KMS-11 (cell line): ENCODE results near the gene ARHGEF39.

Experiments used
- H2AFZ ChIP-seq: fragments of 200-600 bp; sonication (generic); 2 replicates; pipeline ENCODE4 v1.6.1; 2016; ENCODE audit warnings: antibody characterized with exemption, mixed run types, low read depth
- H3K27ac ChIP-seq: fragments of 200-600 bp; sonication (generic); 2 replicates; pipeline ENCODE4 v1.6.1; 2016; ENCODE audit warnings: mild to moderate bottlenecking, mixed run types
- H3K27me3 ChIP-seq: fragments of 200-600 bp; sonication (generic); 2 replicates; pipeline ENCODE4 v1.6.1; 2017; ENCODE audit warnings: mild to moderate bottlenecking, low read depth, mixed run types, moderate library complexity; ENCODE audit not compliant: insufficient read depth
- H3K36me3 ChIP-seq: fragments of 200-600 bp; sonication (generic); 2 replicates; pipeline ENCODE4 v1.6.1; 2017; ENCODE audit warnings: mild to moderate bottlenecking, mixed run types; ENCODE audit not compliant: insufficient read depth
- H3K4me1 ChIP-seq: fragments of 200-600 bp; sonication (generic); 2 replicates; pipeline ENCODE4 v1.6.1; 2016; ENCODE audit warnings: mild to moderate bottlenecking, low read depth, mixed run types; ENCODE audit not compliant: poor library complexity, severe bottlenecking
- H3K4me2 ChIP-seq: fragments of 200-600 bp; sonication (generic); 2 replicates; pipeline ENCODE4 v1.7.0; 2016; ENCODE audit warnings: mild to moderate bottlenecking, mixed run types
- H3K4me3 ChIP-seq: fragments of 200-600 bp; sonication (generic); IDR thresholded peaks from 2 replicates; pipeline ENCODE4 v1.6.1; 2017; ENCODE audit warnings: low read depth, low read length, mixed read lengths; ENCODE audit not compliant: insufficient read depth
- H3K79me2 ChIP-seq: fragments of 200-600 bp; sonication (generic); 2 replicates; pipeline ENCODE4 v1.6.1; 2016; ENCODE audit warnings: low read depth, mixed run types; ENCODE audit not compliant: insufficient read depth
- H3K9ac ChIP-seq: fragments of 200-600 bp; sonication (generic); 2 replicates; pipeline ENCODE4 v1.6.1; 2016; ENCODE audit warnings: mild to moderate bottlenecking, mixed run types
- H4K20me1 ChIP-seq: fragments of 200-600 bp; sonication (generic); 2 replicates; pipeline ENCODE4 v1.6.1; 2016; ENCODE audit warnings: mild to moderate bottlenecking, mixed run types; ENCODE audit not compliant: insufficient read depth
- CTCF ChIP-seq: fragments of 200-600 bp; sonication (generic); conservative IDR thresholded peaks from 2 replicates; pipeline ENCODE4 v1.6.1; 2017; ENCODE audit warnings: low read depth, mild to moderate bottlenecking, antibody characterized with exemption, low read length, moderate library complexity, mixed read lengths

The ARHGEF39 gene

GRCh38 chr9:35656831-35657545 lies 8.0 kb downstream of the ARHGEF39 start:
- Histone ChIP-seq H3K9ac (no peak overlapping the region), H3K4me2 (peak overlapping the region; percentile 22; the same call in 1 of the 2 replicates), H2AFZ (no peak overlapping the region), H4K20me1 (no peaks in the 10 kb centered on the region), H3K27me3 (no peaks in the 10 kb centered on the region), H3K4me3 (no peak overlapping the region), H3K79me2 (no peaks in the 10 kb centered on the region; the same call in 1 of the 2 replicates), H3K36me3 (no peaks in the 10 kb centered on the region), H3K4me1 (peaks cover 18% of the 10 kb centered on the region), H3K27ac (peak overlapping the region; percentile 81; the same call in 1 of the 2 replicates)
- no peak for TF ChIP-seq CTCF

- Histone ChIP-seq H3K27ac (no peak overlapping the region), H3K79me2 (no peaks in the 10 kb centered on the region; the same call in 1 of the 2 replicates), H2AFZ (no peak overlapping the region), H3K9ac (no peak overlapping the region), H3K4me3 (no peak overlapping the region), H3K4me2 (no peak overlapping the region), H3K36me3 (no peaks in the 10 kb centered on the region), H3K4me1 (peaks cover 18% of the 10 kb centered on the region), H3K27me3 (no peaks in the 10 kb centered on the region), H4K20me1 (no peaks in the 10 kb centered on the region)
- TF ChIP-seq CTCF = no peak
Observed at GRCh38 chr9:35656348-35656747, 8.6 kb downstream of the ARHGEF39 start.

GRCh38 chr9:35653611-35654010 lies 11.4 kb downstream of the ARHGEF39 start:
- TF ChIP-seq CTCF = no peak
- Histone ChIP-seq H4K20me1 (no peaks in the 10 kb centered on the region), H3K4me3 (no peak overlapping the region), H3K27ac (no peak overlapping the region), H2AFZ (no peak overlapping the region), H3K36me3 (no peaks in the 10 kb centered on the region), H3K79me2 (no peaks in the 10 kb centered on the region), H3K4me2 (no peak overlapping the region), H3K4me1 (peaks cover 6% of the 10 kb centered on the region), H3K27me3 (no peaks in the 10 kb centered on the region), H3K9ac (no peak overlapping the region)

GRCh38 chr9:35652829-35653209 lies 12.2 kb downstream of the ARHGEF39 start:
- Histone ChIP-seq H3K4me1 (peaks cover 7% of the 10 kb centered on the region), H3K4me2 (no peak overlapping the region)
- TF ChIP-seq CTCF = no peak

More at GRCh38 chr9:35652829-35653209, 12.2 kb downstream of the ARHGEF39 start:
- Histone ChIP-seq H3K27me3 (no peaks in the 10 kb centered on the region), H3K79me2 (no peaks in the 10 kb centered on the region), H2AFZ (no peak overlapping the region), H3K9ac (no peak overlapping the region), H4K20me1 (no peaks in the 10 kb centered on the region), H3K36me3 (no peaks in the 10 kb centered on the region), H3K27ac (no peak overlapping the region), H3K4me3 (no peak overlapping the region)
